ENCODE results near the gene ATOX1.
A peak's percentile ranks its signal among the peaks of the same experiment; 100 is the strongest.
"Not testable (repeated sequence)": the region's sequence is repeated elsewhere in the genome, so short reads cannot be mapped to it uniquely, and the experiment has no call there.

ATOX1 gene

GRCh38 chr5:151784141-151784540 is 25.7 kb upstream of the ATOX1 start:
- Histone ChIP-seq H2AFZ (no peak overlapping the region), H3K4me3 (ENCODE audit: low read depth, low read length) (no peak overlapping the region), H3K27me3 (ENCODE audit: control insufficient read depth, insufficient read depth, low read length) (no peaks in the 10 kb centered on the region), H3K4me2 (ENCODE audit: low read length) (peak overlapping the region; percentile 35), H3K9me3 (ENCODE audit: control insufficient read depth, low read length) (no peaks in the 10 kb centered on the region), H3K9ac (no peak overlapping the region), H3K27ac (no peak overlapping the region), H3K4me1 (peaks cover 17% of the 10 kb centered on the region), H3K36me3 (ENCODE audit: control insufficient read depth, insufficient read depth, low read length) (no peaks in the 10 kb centered on the region), H3K79me2 (peaks cover 41% of the 10 kb centered on the region)
- no peak for TF ChIP-seq CTCF (IDR thresholded peaks at IDR 0.05)

- not testable (repeated sequence) for H3K9ac ChIP-seq; H3K36me3 ChIP-seq (ENCODE audit: control insufficient read depth, insufficient read depth, low read length)
- H3K79me2 ChIP-seq = peaks cover 42% of the 10 kb centered on the region
These were observed 25.2 kb upstream of the ATOX1 start for GRCh38 chr5:151783664-151784063.

GRCh38 chr5:151781201-151781600 is 22.8 kb upstream of the ATOX1 start:
- no peak overlapping the region for H3K27ac ChIP-seq
- no peak for TF ChIP-seq CTCF (IDR thresholded peaks at IDR 0.05)

More at GRCh38 chr5:151783664-151784063, 25.2 kb upstream of the ATOX1 start:
- H3K4me2 ChIP-seq (ENCODE audit: low read length); H3K9me3 ChIP-seq (ENCODE audit: control insufficient read depth, low read length); H3K27me3 ChIP-seq (ENCODE audit: control insufficient read depth, insufficient read depth, low read length); H3K27ac ChIP-seq; H2AFZ ChIP-seq; H3K4me3 ChIP-seq (ENCODE audit: low read depth, low read length): not testable (repeated sequence)
- H3K4me1 ChIP-seq = peaks cover 17% of the 10 kb centered on the region

GRCh38 chr5:151780348-151780747 is 21.9 kb upstream of the ATOX1 start:
- Histone ChIP-seq H3K36me3 (ENCODE audit: control insufficient read depth, insufficient read depth, low read length) (no peaks in the 10 kb centered on the region), H3K4me2 (ENCODE audit: low read length) (no peak overlapping the region), H3K9ac (no peak overlapping the region), H3K27ac (no peak overlapping the region), H3K4me1 (peaks cover 17% of the 10 kb centered on the region), H3K9me3 (ENCODE audit: control insufficient read depth, low read length) (no peaks in the 10 kb centered on the region), H3K27me3 (ENCODE audit: control insufficient read depth, insufficient read depth, low read length) (no peaks in the 10 kb centered on the region), H3K4me3 (ENCODE audit: low read depth, low read length) (no peak overlapping the region), H2AFZ (no peak overlapping the region), H3K79me2 (peaks cover 56% of the 10 kb centered on the region)
- TF ChIP-seq CTCF (IDR thresholded peaks at IDR 0.05) = no peak

More at GRCh38 chr5:151781201-151781600, 22.8 kb upstream of the ATOX1 start:
- Histone ChIP-seq H3K4me3 (ENCODE audit: low read depth, low read length) (no peak overlapping the region), H3K36me3 (ENCODE audit: control insufficient read depth, insufficient read depth, low read length) (no peaks in the 10 kb centered on the region), H3K9me3 (ENCODE audit: control insufficient read depth, low read length) (no peaks in the 10 kb centered on the region), H3K9ac (no peak overlapping the region), H3K79me2 (peaks cover 53% of the 10 kb centered on the region), H3K27me3 (ENCODE audit: control insufficient read depth, insufficient read depth, low read length) (no peaks in the 10 kb centered on the region), H3K4me1 (peaks cover 17% of the 10 kb centered on the region), H2AFZ (no peak overlapping the region), H3K4me2 (ENCODE audit: low read length) (peak overlapping the region; percentile 27)

- peaks cover 21% of the 10 kb centered on the region for H3K4me1 ChIP-seq
- no peaks in the 10 kb centered on the region for H3K36me3 ChIP-seq (ENCODE audit: control insufficient read depth, insufficient read depth, low read length)
- peaks cover 61% of the 10 kb centered on the region for H3K79me2 ChIP-seq
- H3K4me2 ChIP-seq (ENCODE audit: low read length) = peak overlapping the region; percentile 33
- no peaks in the 10 kb centered on the region for H3K27me3 ChIP-seq (ENCODE audit: control insufficient read depth, insufficient read depth, low read length)
- TF ChIP-seq CTCF (IDR thresholded peaks at IDR 0.05) = no peak
- H3K9me3 ChIP-seq (ENCODE audit: control insufficient read depth, low read length) = no peaks in the 10 kb centered on the region
- H2AFZ ChIP-seq = no peak overlapping the region
- H3K4me3 ChIP-seq (ENCODE audit: low read depth, low read length) = no peak overlapping the region
- H3K9ac ChIP-seq = no peak overlapping the region
- no peak overlapping the region for H3K27ac ChIP-seq
These were observed 21.2 kb upstream of the ATOX1 start for GRCh38 chr5:151779531-151780125.
